A549 (cell line): ENCODE data around the gene ST14. TPM values are rescaled to one million over a fixed set of nuclear protein-coding genes. Genes with fewer than 3 reads are reported as not detected.

Experiments used
- ATAC-seq, 2 experiments: fragments of 200-7000 bp in 1 of 2; fragments of >200 bp in 1 of 2; cut with Nextera tagmentation in 1 of 2; cut with Tn5 transposase in 1 of 2; 3 replicates each; pipeline versions ENCODE4 v1.8.0 to v1.9.1; 2018 to 2020; ENCODE audit warnings: mild to moderate bottlenecking in 1 of 2, moderate library complexity in 1 of 2
- CTCF ChIA-PET: fragments of 300-600 bp; sonication (Branson Sonifier 250); formaldehyde crosslinking; extraction: SDS; loops from one replicate; lab custom pipeline; 2021; ENCODE audit warnings: antibody characterized with exemption, inconsistent platforms; lab: Yijun Ruan, JAX
- POLR2A ChIA-PET: fragments of 350-600 bp; formaldehyde crosslinking; extraction: SDS; loops from one replicate; lab custom pipeline; 2021; ENCODE audit warnings: antibody characterized with exemption, inconsistent platforms; lab: Yijun Ruan, JAX
- DNase-seq, 2 experiments: peaks; one replicate each; pipeline versions ENCODE4 v3.0.0 to v3.0.0-alpha.2; 2011 to 2016; ENCODE audit warnings: low read depth in 1 of 2, low spot score in 1 of 2
- FAIRE-seq: peaks from 2 replicates; lab custom pipeline; 2011; peaks lifted over from hg19 to GRCh38; lab: Jason Lieb, UNC
- H3K27ac ChIP-seq, 2 experiments: fragments of >200 bp; sonication (Bioruptor Twin); formaldehyde crosslinking; 3 replicates each; pipeline ENCODE4 v1.5.1; 2016 to 2017
- H3K4me1 ChIP-seq: fragments of >200 bp; sonication (Bioruptor Twin); formaldehyde crosslinking; 3 replicates; pipeline ENCODE4 v1.6.1; 2016
- H3K4me2 ChIP-seq: fragments of >200 bp; sonication (Bioruptor Twin); formaldehyde crosslinking; 3 replicates; pipeline ENCODE4 v1.6.1; 2016
- H3K4me3 ChIP-seq: fragments of >200 bp; sonication (Bioruptor Twin); formaldehyde crosslinking; 3 replicates; pipeline ENCODE4 v1.5.1; 2016
- H3K9me3 ChIP-seq: fragments of >200 bp; sonication (Bioruptor Twin); formaldehyde crosslinking; 3 replicates; pipeline ENCODE4 v1.6.1; 2016
- CBX2 ChIP-seq: fragments of 200-600 bp; sonication (generic); IDR thresholded peaks from 2 replicates; pipeline ENCODE4 v1.6.1; 2016; ENCODE audit warnings: low read depth, mild to moderate bottlenecking, borderline replicate concordance
- CEBPB ChIP-seq, 2 experiments: fragments of >200 bp in 1 of 2; sonication (Bioruptor Twin) in 1 of 2; formaldehyde crosslinking in 1 of 2; IDR thresholded peaks; 2 replicates each; pipeline ENCODE4 v1.6.1; 2012 to 2016
- EHMT2 ChIP-seq: fragments of 200-600 bp; sonication (generic); IDR thresholded peaks from 2 replicates; pipeline ENCODE4 v1.6.1; 2016; ENCODE audit warnings: antibody characterized with exemption, low read depth, mild to moderate bottlenecking, moderate library complexity
- FOSB ChIP-seq: fragments of 250-450 bp; sonication (Bioruptor Pico); IDR thresholded peaks from 2 replicates; pipeline ENCODE4 v1.5.0; 2020; ENCODE audit warnings: mild to moderate bottlenecking, moderate library complexity
- FOXS1 ChIP-seq: fragments of 250-450 bp; sonication (Bioruptor Pico); IDR thresholded peaks from 2 replicates; pipeline ENCODE4 v1.5.0; 2020; ENCODE audit warnings: mild to moderate bottlenecking, moderate library complexity
- HDAC2 ChIP-seq: fragments of 200-600 bp; sonication (generic); IDR thresholded peaks from 2 replicates; pipeline ENCODE4 v1.6.1; 2016
- HOXA7 ChIP-seq: fragments of 250-450 bp; sonication (Bioruptor Pico); IDR thresholded peaks from 2 replicates; pipeline ENCODE4 v1.5.0; 2020; ENCODE audit warnings: mild to moderate bottlenecking, moderate library complexity
- HOXB5 ChIP-seq: fragments of 250-450 bp; sonication (Bioruptor Pico); IDR thresholded peaks from 2 replicates; pipeline ENCODE4 v1.5.0; 2020; ENCODE audit warnings: mild to moderate bottlenecking, moderate library complexity
- KDM1A ChIP-seq: fragments of 200-600 bp; sonication (generic); IDR thresholded peaks from 2 replicates; pipeline ENCODE4 v1.6.1; 2016; ENCODE audit warnings: low read depth, mild to moderate bottlenecking
- KDM5A ChIP-seq: fragments of 200-600 bp; sonication (generic); IDR thresholded peaks from 2 replicates; pipeline ENCODE4 v1.6.1; 2016; ENCODE audit warnings: antibody characterized with exemption, mild to moderate bottlenecking
- MAZ ChIP-seq: fragments of 150-350 bp; IDR thresholded peaks from 2 replicates; pipeline ENCODE4 v1.6.1; 2014; ENCODE audit warnings: antibody characterized with exemption, low read depth, low read length, borderline replicate concordance
- MYC ChIP-seq: IDR thresholded peaks from 2 replicates; pipeline ENCODE4 v1.6.1; 2012; ENCODE audit warnings: mild to moderate bottlenecking, inconsistent platforms, low read length, improper control_type of control experiment, borderline replicate concordance
- NR3C1 ChIP-seq: fragments of >200 bp; sonication (Bioruptor Twin); formaldehyde crosslinking; IDR thresholded peaks from 3 replicates; pipeline ENCODE4 v1.6.1; 2017
- PHF8 ChIP-seq: fragments of 200-600 bp; sonication (generic); IDR thresholded peaks from 2 replicates; pipeline ENCODE4 v1.6.1; 2016; ENCODE audit warnings: low read depth, mild to moderate bottlenecking, antibody characterized with exemption, moderate library complexity, borderline replicate concordance
- RARB ChIP-seq: fragments of 250-450 bp; sonication (Bioruptor Pico); IDR thresholded peaks from 2 replicates; pipeline ENCODE4 v1.8.0; 2021; ENCODE audit warnings: mild to moderate bottlenecking, moderate library complexity
- RNF2 ChIP-seq: fragments of 200-600 bp; sonication (generic); IDR thresholded peaks from 2 replicates; pipeline ENCODE4 v1.6.1; 2016; ENCODE audit warnings: low read depth, mild to moderate bottlenecking, antibody characterized with exemption, moderate library complexity, borderline replicate concordance
- SREBF2 ChIP-seq: fragments of 450-650 bp; IDR thresholded peaks from 2 replicates; pipeline ENCODE4 v1.6.1; 2014; ENCODE audit warnings: mild to moderate bottlenecking, moderate library complexity
- TFCP2L1 ChIP-seq: fragments of 250-450 bp; sonication (Bioruptor Pico); IDR thresholded peaks from 2 replicates; pipeline ENCODE4 v1.5.0; 2021; ENCODE audit warnings: mild to moderate bottlenecking
- ZC3H11A ChIP-seq: fragments of 450-650 bp; IDR thresholded peaks from 2 replicates; pipeline ENCODE4 v1.6.1; 2014; ENCODE audit warnings: antibody characterized with exemption, mild to moderate bottlenecking
- ZNF302 ChIP-seq: fragments of 250-450 bp; sonication (Bioruptor Pico); IDR thresholded peaks from 2 replicates; pipeline ENCODE4 v1.9.0; 2021; ENCODE audit warnings: inconsistent platforms, mild to moderate bottlenecking, moderate library complexity
- ZSCAN20 ChIP-seq: fragments of 250-450 bp; sonication (Bioruptor Pico); IDR thresholded peaks from 2 replicates; pipeline ENCODE4 v1.8.0; 2022; ENCODE audit warnings: mild to moderate bottlenecking, moderate library complexity
- WGBS: methylation state at CpG from one replicate; pipeline ENCODE4 v1.1.6; 2017; ENCODE audit errors: missing lambda C conversion rate; 5-methylcytosine and 5-hydroxymethylcytosine counted together
- polyA plus RNA-seq, 4 experiments: library from polyadenylated mRNA; depleted of rRNA in 3 of 4; stranded (reverse); fragments of >200 nt; fragmentation: RNase III in 1 of 4; extraction: RNeasy Plus Mini Kit Qiagen cat#74134 plus additional on column Dnase treatment in 1 of 4; gene quantifications; 2 replicates in 3 of 4; 3 replicates in 1 of 4; pipeline ENCODE4 v1.2.3, GENCODE V29; 2011 to 2017
- TF ChIP-seq, protein P1 (sequence below): IDR thresholded peaks from 2 replicates; pipeline ENCODE4 v1.6.1; 2012
- TF ChIP-seq, protein P2 (sequence below): fragments of >200 bp; sonication (Bioruptor Twin); formaldehyde crosslinking; IDR thresholded peaks from 2 replicates; pipeline ENCODE4 v1.6.1; 2016
- TF ChIP-seq, protein P3 (sequence below): fragments of 450-650 bp; IDR thresholded peaks from 2 replicates; pipeline ENCODE4 v1.6.1; 2014; ENCODE audit warnings: antibody characterized with exemption

ST14 gene
- polyA plus RNA-seq, 2 of the 4 experiments (the other 2 are of a cell fraction): 0.05 to 0.17 TPM

DNA sequence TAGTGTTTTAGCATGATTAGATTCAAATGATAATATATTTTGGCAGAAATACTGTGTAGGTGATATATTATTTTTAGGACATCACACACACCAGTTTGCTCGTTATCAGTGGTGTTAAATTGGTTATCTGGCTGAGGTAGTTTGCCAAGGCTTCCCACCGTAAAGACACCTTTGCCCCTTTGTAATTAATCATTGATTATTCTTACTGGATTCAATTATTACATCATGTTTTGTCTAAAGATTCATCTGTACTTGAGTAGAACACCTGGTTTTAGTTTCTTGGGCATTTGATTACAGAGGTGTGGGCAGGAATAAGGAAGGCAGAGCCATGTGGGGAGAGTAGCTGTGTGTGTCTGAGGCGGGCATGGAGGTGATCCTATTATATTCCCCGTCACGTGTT, 39.5 kb upstream of the ST14 start:
- DNase-seq (no peak), ATAC-seq (no peak), FAIRE-seq (no peak)
- Histone ChIP-seq H3K27ac (no peak overlapping the region), H3K4me3 (no peak overlapping the region), H3K4me1 (peaks cover 23% of the 10 kb centered on the region), H3K9me3 (no peaks in the 10 kb centered on the region), H3K4me2 (no peak overlapping the region)
- TF ChIP-seq CEBPB (IDR thresholded peaks at IDR 0.05) (no peak), KDM5A (no peak), ZNF302 (CRISPR knock-in tag) (no peak), ZC3H11A (no peak), KDM1A (no peak), CBX2 (no peak), SREBF2 (no peak), NR3C1 (no peak), HOXB5 (CRISPR knock-in tag) (no peak), HDAC2 (no peak)
- TF ChIP-seq, protein P1, sequence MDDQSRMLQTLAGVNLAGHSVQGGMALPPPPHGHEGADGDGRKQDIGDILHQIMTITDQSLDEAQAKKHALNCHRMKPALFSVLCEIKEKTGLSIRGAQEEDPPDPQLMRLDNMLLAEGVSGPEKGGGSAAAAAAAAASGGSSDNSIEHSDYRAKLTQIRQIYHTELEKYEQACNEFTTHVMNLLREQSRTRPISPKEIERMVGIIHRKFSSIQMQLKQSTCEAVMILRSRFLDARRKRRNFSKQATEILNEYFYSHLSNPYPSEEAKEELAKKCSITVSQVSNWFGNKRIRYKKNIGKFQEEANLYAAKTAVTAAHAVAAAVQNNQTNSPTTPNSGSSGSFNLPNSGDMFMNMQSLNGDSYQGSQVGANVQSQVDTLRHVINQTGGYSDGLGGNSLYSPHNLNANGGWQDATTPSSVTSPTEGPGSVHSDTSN: no peak
- TF ChIP-seq, protein P2, sequence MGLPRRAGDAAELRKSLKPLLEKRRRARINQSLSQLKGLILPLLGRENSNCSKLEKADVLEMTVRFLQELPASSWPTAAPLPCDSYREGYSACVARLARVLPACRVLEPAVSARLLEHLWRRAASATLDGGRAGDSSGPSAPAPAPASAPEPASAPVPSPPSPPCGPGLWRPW: no peak
- POLR2A ChIA-PET: no interaction called here
- WGBS: 90% methylated on average over 5 of the region's 5 CpGs
- CTCF ChIA-PET: interaction anchor here (0.7 kb wide), 1 partner anchor 198 kb away, joined by 3 read pairs; no protein-coding TSS in a partner anchor

DNA sequence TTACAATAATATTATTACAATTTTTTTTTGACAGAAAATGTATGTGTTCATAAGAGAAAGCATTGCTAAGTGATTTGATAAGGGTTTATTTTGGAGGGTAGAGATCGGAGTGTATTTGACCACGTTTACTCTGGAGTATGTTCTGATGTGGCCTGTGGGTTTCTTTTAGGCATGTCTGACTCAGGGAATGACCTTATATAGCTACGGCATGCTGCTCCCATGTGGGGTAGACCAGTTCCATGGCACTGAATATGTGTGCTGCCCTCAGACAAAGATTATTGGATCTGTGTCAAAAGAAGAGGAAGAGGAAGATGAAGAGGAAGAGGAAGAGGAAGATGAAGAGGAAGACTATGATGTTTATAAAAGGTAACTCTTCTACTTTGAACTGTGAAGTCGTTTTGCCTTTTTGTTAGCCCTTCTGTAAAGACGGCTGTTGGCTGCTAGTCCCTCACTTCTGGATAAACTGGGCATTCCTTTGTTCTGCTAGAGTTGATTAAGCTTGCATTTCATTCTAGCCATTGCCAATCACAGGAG, 38.1 kb upstream of the ST14 start:
- POLR2A ChIA-PET: no interaction called here
- 90% methylated on average over 5 of the region's 5 CpGs for WGBS
- Histone ChIP-seq H3K27ac (no peak overlapping the region), H3K4me3 (no peak overlapping the region), H3K4me2 (no peak overlapping the region), H3K4me1 (peaks cover 16% of the 10 kb centered on the region), H3K9me3 (no peaks in the 10 kb centered on the region)
- CTCF ChIA-PET: interaction anchor here (0.6 to 3.1 kb wide), 3 partner anchors 10 to 336 kb away, joined by 5 to 15 read pairs (median 5); no protein-coding TSS in a partner anchor
- no peak for DNase-seq
- no peak for TF ChIP-seq HOXA7
- TF ChIP-seq FOSB (CRISPR knock-in tag): no peak
- no peak for TF ChIP-seq EHMT2
- TF ChIP-seq CBX2: no peak
- TF ChIP-seq TFCP2L1 (CRISPR knock-in tag): no peak
- no peak for FAIRE-seq
- ATAC-seq: no peak

GRCh38 chr11:130122141-130122575, 37.4 kb upstream of the ST14 start:
- H3K4me3 ChIP-seq: no peak overlapping the region
- TF ChIP-seq PHF8 (no peak), FOXS1 (CRISPR knock-in tag) (no peak), MYC (no peak), MAZ (no peak), ZSCAN20 (CRISPR knock-in tag) (no peak), RNF2 (no peak), SREBF2 (no peak), RARB (CRISPR knock-in tag) (no peak), EHMT2 (no peak)
- TF ChIP-seq, protein P3, sequence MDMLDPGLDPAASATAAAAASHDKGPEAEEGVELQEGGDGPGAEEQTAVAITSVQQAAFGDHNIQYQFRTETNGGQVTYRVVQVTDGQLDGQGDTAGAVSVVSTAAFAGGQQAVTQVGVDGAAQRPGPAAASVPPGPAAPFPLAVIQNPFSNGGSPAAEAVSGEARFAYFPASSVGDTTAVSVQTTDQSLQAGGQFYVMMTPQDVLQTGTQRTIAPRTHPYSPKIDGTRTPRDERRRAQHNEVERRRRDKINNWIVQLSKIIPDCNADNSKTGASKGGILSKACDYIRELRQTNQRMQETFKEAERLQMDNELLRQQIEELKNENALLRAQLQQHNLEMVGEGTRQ: no peak
- H3K27ac ChIP-seq: no peak overlapping the region
- no peaks in the 10 kb centered on the region for H3K9me3 ChIP-seq
- CTCF ChIA-PET: interaction anchor here (0.6 to 3.1 kb wide), 4 partner anchors 10 to 336 kb away, joined by 3 to 15 read pairs (median 5); no protein-coding TSS in a partner anchor
- no peak overlapping the region for H3K4me2 ChIP-seq
- ATAC-seq (no peak), FAIRE-seq (no peak), DNase-seq (no peak)
- 92% methylated on average over 7 of the region's 7 CpGs for WGBS
- peaks cover 16% of the 10 kb centered on the region for H3K4me1 ChIP-seq
- POLR2A ChIA-PET: interaction anchor here (0.8 kb wide), 1 partner anchor 120 kb away, joined by 3 read pairs; the partner anchor contains the start of gene PRDM10
